Body of pancreas (tissue), 4 donors: Measurements from ENCODE around the gene PCNX1.

Experiments
- CTCF ChIP-seq, 7 experiments: fragments of 450-650 bp in 4 of 7; fragments of 200-600 bp in 3 of 7; sonication (generic) in 3 of 7; IDR thresholded peaks; one replicate each; pipeline ENCODE4 v1.5.1; 2016 to 2019; ENCODE audit warnings: antibody characterized with exemption in 7 of 7
- POLR2A ChIP-seq, 3 donors: fragments of 450-650 bp; IDR thresholded peaks; one replicate each; pipeline ENCODE4 v1.6.1; 2016; ENCODE audit warnings: antibody characterized with exemption in 3 of 3, mild to moderate bottlenecking in 2 of 3

DNA sequence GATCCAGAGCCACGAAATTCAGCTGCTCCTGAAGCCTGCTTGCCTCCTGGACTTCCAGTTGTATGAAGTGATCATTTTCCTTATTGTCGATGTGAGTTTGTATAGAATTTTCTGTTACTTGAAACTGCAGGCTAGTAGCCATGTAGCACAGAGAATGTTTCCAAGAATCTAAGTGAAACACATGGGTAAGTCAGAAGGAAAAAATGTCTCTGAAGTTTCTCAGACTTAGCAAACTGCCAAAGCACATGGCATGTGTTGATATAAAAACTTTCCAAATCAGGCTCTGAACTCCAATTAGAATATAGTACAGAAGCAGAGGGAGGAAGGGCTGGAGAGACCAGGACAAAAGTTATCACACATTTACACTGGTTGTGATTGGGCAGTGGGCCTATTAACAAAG lies 9.8 kb upstream of the PCNX1 start:
- no peak for TF ChIP-seq POLR2A (IDR thresholded peaks at IDR 0.05)
- TF ChIP-seq CTCF (IDR thresholded peaks at IDR 0.05): no peak
